ENCODE data around the gene EMX1. TPM values are rescaled to one million over a fixed set of nuclear protein-coding genes. Genes with fewer than 3 reads are reported as not detected.

Gene EMX1
- total RNA-seq, 1 experiment from 2014 or later, result 0.72 TPM

GRCh38 chr2:72894514-72894913 lies 22.8 kb upstream of the EMX1 start:
- Histone ChIP-seq H2AK5ac (ENCODE audit: insufficient read length, low read length) (no peak overlapping the region), H2BK12ac (ENCODE audit: insufficient read length, low read depth, low read length) (no peak overlapping the region), H2BK5ac (ENCODE audit: insufficient read length, low read length) (no peak overlapping the region), H3K79me2 (ENCODE audit: insufficient read depth, low read length) (no peaks in the 10 kb centered on the region), H3K23me2 (ENCODE audit: insufficient read length, low read depth, low read length, poor library complexity, severe bottlenecking) (no peaks in the 10 kb centered on the region), H3K79me1 (ENCODE audit: insufficient read depth, low read depth, low read length, poor library complexity, severe bottlenecking) (no peaks in the 10 kb centered on the region), H3K4me1 (ENCODE audit: insufficient read depth, low read length) (peaks cover 8% of the 10 kb centered on the region; the same call in 1 of the 2 replicates), H2BK20ac (ENCODE audit: low read depth, low read length, poor library complexity, severe bottlenecking) (no peak overlapping the region), H3K9me3 (ENCODE audit: control insufficient read depth, low read depth, low read length) (no peaks in the 10 kb centered on the region), H3T11ph (ENCODE audit: low read length) (no peak overlapping the region), H2BK15ac (ENCODE audit: low read depth, low read length) (no peak overlapping the region), H3K27ac (ENCODE audit: insufficient read length, low read depth, low read length) (no peak overlapping the region), H3K14ac (ENCODE audit: insufficient read depth, low read length) (no peak overlapping the region), H4K8ac (replicated peaks; ENCODE audit: insufficient read length, low read depth, low read length) (no peak overlapping the region), H4K91ac (ENCODE audit: insufficient read length, low read depth, low read length) (no peak overlapping the region), H3K4me2 (ENCODE audit: insufficient read depth, insufficient read length, low read length) (no peak overlapping the region), H3K23ac (ENCODE audit: insufficient read length, low read depth, low read length) (no peak overlapping the region), H2BK120ac (ENCODE audit: low read depth, low read length, poor library complexity, severe bottlenecking) (no peak overlapping the region), H3K18ac (ENCODE audit: insufficient read length, low read depth, low read length) (no peak overlapping the region), H3K4ac (ENCODE audit: low read depth, low read length) (no peak overlapping the region), H4K20me1 (ENCODE audit: control insufficient read depth, insufficient read depth, insufficient read length) (no peaks in the 10 kb centered on the region), H3K27me3 (ENCODE audit: insufficient read depth, low read length) (no peaks in the 10 kb centered on the region; the same call in 1 of the 2 replicates), H2AFZ (ENCODE audit: low read length) (no peak overlapping the region), H3K9ac (ENCODE audit: extremely low read depth, insufficient read length, low read length) (no peak overlapping the region), H4K5ac (ENCODE audit: insufficient read length, low read depth, low read length) (no peak overlapping the region), H3K56ac (ENCODE audit: insufficient read length, low read depth, low read length) (no peak overlapping the region)
- Mint-ChIP-seq H3K27ac (no peak overlapping the region), H3K27me3 (ENCODE audit: low read depth) (peaks cover 82% of the 10 kb centered on the region), H3K9me3 (no peaks in the 10 kb centered on the region), H3K36me3 (ENCODE audit: insufficient read depth in 1 of 3, low read depth in 3 of 3) (no peaks in the 10 kb centered on the region; a peak in 1 of 7 replicates), H3K4me3 (no peak overlapping the region), H3K4me1 (peaks cover 23 to 25% of the 10 kb centered on the region in 2 experiments)
- TF ChIP-seq CTCF (conservative IDR thresholded peaks at IDR 0.05), result no peak
- no peak for DNase-seq
- WGBS (ENCODE audit: extremely low coverage, insufficient read length, low lambda C conversion rate), result no CpG with 5 or more reads among the region's 9 CpGs
